Right ventricle myocardium superior (tissue), 1 donor: ENCODE results near the gene TMEM72. TPM values are rescaled to one million over a fixed set of nuclear protein-coding genes. Genes with fewer than 3 reads are reported as not detected.
A peak's percentile ranks its signal among the peaks of the same experiment; 100 is the strongest.

Source experiments
- ATAC-seq: fragments of 200-7000 bp; cut with Tn5 transposase; one replicate; pipeline ENCODE4 v1.9.1; 2020; ENCODE audit warnings: mild to moderate bottlenecking; ENCODE audit not compliant: poor library complexity
- DNase-seq: peaks from one replicate; pipeline ENCODE4 v3.0.0-alpha.2; 2020
- intact Hi-C: fragments of 100-400 bp; cut with DNase I; formaldehyde crosslinking; loops from one replicate; pipeline ENCODE4 v1.11.2; 2022
- total RNA-seq: library from RNA; stranded (reverse); fragmentation: NEBNext Ultra II Directional; extraction: Animal tissue kit (Norgen Biotek cat#: 25700); gene quantifications from one replicate; pipeline ENCODE4 v1.2.1, GENCODE V29; 2021
- donor health status: DM: no; HTN: yes; CAD: no; lungs with severe emphysema.

The TMEM72 gene
- total RNA-seq, 1 donor from 2014 or later = not detected

DNA sequence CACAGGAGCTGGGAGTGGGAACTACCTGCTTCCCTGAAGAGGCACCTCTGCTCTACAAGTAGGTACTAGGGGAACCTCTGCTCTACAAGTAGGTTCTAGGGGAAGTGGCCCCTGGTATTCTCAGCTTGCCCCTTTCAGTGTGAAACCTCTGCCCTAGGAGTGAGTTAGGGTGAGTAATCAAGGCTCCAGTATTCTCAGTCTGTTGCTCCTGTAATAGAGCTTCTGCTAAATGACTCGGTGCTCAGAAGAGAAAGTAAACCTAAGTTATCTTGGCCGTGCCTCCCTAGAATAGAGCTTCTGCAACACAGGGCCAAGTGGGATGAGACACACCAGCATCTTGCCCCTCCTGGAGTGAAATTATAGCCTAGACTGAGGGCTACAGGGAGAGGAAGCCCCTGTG is 35.1 kb downstream of the TMEM72 start:
- DNase-seq (no peak), ATAC-seq (no peak)

DNA sequence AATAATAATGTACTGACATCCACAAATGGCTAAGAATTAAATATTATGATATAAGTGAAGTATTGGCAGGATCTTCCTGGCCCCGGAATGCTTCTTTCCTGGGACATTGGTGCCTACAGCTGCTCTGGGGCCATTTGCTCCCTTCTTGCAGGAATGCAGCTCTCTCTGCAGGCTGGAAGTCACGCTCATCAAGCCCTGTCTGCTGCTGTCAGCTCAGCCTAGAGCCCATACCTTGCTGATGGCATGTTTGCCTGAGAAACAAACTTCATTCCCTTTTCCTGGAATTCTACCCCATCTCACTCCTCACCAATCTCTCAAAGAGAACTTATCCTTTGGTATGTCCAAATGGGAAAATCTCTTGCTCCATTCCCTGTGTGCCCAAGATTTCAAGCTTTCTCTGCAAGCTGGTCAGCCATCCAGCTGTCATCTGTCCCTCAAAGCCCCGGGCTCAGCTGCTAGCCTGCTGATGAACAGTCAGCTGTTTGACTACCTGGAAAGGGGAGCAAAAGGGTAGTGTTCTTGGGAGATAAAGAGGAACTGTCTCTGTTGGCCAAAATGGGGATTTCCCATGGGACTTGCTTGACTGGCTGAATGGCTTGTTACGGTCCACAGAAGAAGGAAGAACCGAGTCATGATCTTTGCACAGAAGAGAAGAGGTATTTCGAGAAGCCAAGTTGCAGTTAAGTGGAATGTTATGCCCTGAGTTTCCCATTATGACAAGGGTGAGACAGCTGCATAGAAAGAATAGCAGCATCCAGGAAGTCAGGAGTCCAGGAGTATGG is 36.4 kb downstream of the TMEM72 start:
- DNase-seq = no peak
- no peak for ATAC-seq
- intact Hi-C loops = no loop called here

More for the DNA sequence above, 35.1 kb downstream of the TMEM72 start:
- intact Hi-C loops = no loop called here

DNA sequence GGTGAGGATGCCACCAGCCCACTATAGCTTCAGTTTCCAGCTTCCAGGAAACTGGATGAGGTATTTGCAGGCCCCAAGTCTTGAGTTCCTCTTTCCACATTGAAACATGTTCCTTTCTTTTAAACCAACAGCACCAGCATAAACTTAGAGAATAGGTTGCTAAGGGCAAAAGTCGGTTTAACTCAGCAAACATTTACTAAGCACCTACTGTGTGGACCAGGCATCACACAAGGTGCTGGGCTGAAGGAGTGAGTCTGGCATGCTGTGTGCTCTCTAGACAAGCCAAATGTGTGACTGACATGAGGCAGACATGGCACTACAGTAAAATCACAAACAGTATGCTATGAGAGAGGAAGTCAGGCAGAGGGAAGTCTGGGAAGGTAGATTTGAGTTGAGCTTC is 37.5 kb downstream of the TMEM72 start:
- intact Hi-C loops = no loop called here
- DNase-seq (no peak), ATAC-seq (peak; percentile 83)

DNA sequence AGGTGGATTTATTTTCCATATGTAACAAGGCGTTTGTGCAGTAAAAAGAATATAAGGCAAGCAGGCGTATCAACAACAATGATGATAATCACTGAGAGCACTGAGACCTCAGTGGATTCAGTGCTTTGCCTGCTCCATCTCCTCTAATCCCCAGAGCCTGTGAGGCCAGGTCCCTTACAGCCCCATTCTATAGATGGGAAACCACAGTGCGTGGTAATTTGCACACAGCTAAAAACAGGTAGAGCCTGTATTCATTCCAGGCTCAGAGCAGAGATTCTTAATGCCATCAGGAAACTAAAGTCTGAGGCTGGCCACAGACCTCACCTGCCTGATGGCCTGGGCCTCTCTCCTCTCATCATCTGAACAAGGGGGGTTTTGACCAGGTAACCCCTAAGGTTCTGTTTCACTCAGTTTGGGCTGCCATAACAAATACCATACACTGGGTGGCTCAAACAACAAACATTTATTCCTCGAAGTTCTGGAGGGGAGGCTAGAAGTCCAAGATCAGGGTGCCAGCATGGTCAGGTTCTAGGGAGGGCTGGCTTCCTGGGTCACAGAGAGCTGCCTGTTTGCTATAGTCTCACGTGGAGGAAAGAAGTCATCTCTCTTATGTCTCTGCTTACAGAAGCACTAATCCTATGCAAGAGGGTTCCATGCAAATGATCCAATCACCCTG is 38.1 kb downstream of the TMEM72 start:
- intact Hi-C loops = no loop called here
- ATAC-seq (peak; percentile 27), DNase-seq (no peak)

DNA sequence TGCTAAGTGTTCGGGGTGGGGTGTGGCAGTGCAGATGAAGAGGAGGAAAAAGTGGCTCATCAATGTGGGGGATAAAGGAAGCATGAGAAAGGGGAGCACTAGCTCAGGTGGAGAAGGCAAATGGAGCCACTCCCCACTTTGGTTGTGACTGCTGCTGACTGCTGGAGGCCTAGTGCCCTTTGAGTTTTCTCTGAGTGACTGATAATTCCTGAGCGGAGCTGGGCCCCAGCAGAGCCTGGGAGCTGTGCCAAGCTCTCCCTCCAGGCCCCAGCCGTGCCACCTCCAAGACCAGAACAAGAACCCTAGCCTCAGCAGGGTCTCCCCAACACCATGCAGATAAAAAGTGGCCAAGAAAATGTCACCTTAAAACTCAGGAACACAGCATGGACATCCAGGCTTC is 38.8 kb downstream of the TMEM72 start:
- DNase-seq = no peak
- intact Hi-C loops = no loop called here
- peak; percentile 3 for ATAC-seq

DNA sequence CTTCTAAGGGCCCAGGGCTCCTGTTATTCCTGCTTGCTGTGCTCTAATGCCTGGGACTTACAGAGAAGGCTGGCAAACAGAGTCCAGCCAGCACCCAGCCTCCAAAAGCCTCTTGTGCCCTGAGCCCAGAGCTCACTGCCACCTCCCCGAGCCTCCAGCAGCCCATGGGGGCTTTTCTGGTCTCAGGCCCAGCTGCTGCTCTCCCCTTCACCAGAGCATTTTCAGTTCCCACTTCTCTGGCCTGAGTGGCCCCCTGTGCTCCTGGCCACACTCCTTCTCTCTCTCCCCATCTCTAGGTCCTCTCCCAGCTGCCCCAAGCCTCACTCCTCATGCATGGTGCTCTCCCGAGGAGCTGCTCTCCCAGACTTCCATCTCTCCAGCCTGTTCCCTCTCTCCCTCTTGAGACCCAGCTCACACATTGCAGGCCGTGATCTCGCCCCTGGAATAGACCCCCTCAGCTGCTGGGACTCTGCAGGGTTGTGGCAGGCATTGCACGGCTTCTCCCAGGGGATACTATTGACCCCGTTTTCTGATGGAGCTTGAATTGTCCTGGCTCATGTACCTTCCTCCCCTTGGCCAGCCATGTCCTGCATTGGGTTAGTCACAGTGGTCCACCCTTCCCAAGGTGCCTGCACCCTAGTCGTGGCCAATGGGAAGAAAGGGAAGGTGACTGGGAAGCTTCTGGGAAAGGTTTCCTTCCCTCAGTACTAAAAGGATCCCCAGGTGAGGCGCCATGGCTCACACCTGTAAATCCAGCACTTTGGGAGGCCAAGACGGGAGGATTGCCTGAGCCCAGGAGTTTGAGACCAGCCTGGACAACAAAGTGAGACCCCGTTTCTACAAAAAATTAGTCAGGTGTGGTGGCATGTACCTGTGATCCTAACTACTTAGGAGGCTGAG is 39.4 kb downstream of the TMEM72 start:
- intact Hi-C loops = no loop called here
- no peak for DNase-seq
- ATAC-seq = peak; percentile 11

DNA sequence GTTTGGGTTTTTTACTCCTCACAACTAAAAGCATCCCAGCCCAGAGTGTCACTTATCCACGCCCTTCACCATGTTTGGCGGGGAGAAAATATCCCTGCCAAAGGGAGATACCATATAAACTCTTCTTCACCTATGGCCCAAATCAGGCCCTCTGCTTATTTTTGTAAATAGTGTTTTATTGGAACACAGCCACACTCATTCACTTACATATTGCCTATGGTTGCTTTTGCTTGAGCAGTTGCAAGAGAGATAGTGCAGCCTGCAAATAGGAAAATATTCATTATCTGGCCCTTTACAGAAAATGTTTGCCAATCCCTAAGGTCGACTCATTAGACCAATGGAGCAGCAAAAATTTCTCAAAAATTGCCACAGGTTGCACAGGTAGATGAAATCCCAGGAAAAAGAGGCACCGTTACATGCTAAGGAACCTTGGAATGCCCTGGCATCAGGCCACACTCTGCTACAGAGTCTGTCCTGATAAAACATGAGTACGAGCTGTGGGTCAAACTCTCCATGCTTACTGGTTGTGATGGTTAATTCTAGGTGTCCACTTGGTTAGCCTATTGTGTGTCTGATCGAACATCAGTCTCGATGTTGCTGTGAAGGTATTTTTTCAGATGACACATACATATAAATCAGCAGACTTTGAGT is 40.6 kb downstream of the TMEM72 start:
- DNase-seq (no peak), ATAC-seq (no peak)
- intact Hi-C loops = no loop called here

DNA sequence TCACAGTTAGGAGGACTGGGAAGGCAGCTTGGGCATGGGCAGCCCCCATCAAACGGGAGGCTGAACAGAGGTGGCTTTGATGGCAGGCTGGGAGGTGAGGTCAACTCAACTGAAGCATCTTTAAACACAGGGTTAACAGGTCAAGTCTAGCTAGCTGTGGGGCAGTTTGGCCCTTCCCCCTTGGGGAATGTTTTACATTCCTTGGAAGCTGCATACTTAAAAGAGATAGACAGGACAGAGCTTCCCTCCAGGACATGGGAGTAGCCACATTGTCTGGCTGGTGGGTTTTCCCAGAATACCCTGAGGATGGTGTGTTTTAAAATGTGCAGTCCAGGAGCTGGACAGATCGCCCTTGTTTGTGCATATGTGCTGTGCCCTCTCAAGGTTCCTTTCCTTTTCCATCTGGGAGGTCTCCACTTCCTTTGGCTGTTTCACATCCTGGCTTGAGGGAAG is 41.7 kb downstream of the TMEM72 start:
- intact Hi-C loops = no loop called here
- DNase-seq (no peak), ATAC-seq (no peak)

DNA sequence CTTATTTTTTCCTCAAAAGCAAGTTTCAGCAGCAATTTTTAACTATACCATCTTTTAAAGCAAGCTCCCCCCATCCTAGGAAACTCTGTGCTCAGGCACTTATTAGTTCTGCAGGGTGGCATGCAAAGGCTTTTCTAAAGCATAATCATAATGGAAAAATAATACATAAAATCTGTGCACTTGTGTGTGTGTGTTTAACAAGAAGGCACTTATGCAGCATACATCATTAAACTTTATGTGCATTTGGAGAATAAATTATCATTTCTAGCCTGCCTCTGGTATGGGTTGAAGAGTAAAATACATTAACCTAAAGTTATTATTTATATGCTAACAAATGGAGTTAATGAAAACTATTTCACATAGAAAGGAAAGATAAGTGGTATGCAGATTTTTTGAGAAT is 42.9 kb downstream of the TMEM72 start:
- no peak for DNase-seq
- ATAC-seq = no peak
- intact Hi-C loops = no loop called here

DNA sequence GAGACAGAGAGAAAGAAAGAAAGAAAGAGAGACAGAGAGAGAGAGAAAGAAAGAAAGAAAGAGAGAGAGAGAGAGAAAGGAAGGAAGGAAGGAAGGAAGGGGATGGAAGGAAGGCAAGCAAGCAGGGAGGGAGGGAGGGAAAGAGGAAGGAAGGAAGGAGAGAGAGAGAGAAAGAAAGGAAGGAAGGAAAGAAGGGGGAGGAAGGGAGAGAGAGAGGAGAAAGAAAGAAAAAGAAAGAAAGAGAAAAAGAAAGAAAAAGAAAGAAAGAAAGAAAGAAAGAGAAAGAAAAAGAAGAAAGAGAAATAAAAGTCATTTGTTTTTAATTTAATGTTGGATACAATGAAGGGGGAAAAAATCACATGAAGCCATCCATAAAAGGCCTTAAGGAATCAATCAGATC is 43.8 kb downstream of the TMEM72 start:
- no peak for DNase-seq
- no peak for ATAC-seq
- intact Hi-C loops = no loop called here

DNA sequence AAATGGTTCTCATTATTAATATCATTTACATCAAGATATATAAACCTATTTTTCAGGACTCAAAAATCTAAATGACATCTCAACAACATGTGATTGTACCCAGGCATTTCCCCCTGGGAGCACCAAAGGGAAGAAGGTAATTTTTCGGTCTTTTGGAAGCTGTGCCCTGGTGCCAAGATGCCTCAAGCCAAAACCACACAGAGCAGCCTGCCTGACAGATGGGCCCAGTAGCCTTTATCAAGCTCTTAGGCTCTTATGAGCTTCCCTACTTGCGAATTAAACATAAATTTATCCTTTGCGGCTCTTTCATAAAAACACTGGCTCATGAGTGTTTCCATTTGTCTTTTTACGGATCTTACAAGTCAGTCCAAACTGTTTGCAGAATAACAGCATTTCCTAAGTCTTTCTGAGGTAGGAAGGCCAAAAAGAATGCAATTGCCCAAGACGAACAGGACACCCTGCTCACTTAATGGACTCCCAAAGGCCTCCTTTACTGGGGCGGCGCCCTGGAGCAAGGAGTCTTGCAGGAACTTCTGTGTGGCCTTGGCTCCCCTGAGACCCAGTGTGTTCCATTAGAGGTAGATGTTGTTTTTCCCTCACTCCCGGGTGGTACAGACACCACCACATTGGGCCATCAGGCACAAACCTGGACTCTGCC is 44.4 kb downstream of the TMEM72 start:
- DNase-seq (peak; percentile 76), ATAC-seq (no peak)
- intact Hi-C loops = no loop called here

DNA sequence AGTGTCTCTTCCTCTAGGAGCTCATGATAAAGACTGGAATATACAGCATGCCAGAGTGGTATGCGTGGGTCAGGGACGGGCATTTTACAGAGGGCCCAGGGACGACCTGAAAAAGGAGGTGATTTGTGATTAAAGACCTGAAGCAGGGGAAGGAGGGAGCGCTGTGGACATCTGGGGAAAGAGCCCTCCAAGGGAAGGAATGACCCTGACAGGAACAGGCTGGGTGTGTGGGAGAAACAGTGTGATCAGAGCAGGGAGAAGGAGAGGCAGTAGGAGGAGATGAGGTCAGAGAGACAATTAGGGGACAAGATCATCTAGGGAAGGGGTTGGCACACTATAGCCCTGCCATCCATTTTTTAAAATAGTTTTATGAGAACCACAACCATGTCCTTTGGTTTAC is 45.1 kb downstream of the TMEM72 start:
- intact Hi-C loops = no loop called here
- DNase-seq = no peak
- ATAC-seq = no peak

DNA sequence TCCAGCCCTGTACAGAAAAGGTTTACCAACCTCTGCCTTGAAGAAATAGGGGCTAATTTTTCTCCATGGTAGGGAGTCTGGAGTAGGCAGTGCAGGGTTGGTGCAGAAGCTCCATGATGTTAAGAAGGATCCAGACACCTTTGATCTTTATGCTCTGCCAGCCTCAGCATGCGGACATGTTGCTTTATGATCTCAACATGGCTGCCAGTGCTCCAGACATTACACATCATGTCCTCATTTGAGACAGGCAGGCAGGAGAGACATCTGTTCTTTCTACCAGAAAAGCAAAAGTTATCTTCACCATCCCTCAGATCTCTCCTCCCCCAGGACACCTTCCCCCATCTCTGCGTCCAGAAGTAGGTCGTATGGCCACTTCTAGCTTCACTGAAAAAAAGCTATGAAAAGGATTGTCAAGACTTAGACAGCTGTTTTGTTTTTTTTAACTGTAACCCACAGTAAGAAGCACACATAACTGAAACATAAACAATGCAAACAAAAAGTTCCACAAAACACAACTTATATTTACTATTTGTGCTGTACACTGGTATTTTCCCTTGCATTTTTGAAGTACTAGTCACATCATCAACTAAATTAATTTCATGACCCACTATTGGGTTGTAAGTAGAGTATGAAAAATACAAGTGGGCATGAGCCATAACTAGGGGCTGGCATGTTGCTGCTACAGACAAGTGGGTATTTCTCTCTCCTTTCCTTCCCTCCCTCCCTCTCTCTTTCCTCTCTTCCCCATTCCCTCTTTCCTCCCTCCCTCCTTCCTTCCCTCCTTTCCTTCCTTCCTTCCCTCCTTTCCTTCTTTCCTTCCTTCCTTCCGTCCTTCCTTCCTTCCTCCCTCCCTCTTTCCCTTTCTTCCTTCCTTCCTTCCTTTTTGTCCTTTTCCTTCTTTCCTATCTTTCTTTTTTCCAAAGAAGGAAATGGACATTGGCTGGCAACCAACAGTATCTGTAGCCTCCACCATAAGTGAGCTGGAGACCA is 45.9 kb downstream of the TMEM72 start:
- intact Hi-C loops = no loop called here
- ATAC-seq = no peak
- no peak for DNase-seq

DNA sequence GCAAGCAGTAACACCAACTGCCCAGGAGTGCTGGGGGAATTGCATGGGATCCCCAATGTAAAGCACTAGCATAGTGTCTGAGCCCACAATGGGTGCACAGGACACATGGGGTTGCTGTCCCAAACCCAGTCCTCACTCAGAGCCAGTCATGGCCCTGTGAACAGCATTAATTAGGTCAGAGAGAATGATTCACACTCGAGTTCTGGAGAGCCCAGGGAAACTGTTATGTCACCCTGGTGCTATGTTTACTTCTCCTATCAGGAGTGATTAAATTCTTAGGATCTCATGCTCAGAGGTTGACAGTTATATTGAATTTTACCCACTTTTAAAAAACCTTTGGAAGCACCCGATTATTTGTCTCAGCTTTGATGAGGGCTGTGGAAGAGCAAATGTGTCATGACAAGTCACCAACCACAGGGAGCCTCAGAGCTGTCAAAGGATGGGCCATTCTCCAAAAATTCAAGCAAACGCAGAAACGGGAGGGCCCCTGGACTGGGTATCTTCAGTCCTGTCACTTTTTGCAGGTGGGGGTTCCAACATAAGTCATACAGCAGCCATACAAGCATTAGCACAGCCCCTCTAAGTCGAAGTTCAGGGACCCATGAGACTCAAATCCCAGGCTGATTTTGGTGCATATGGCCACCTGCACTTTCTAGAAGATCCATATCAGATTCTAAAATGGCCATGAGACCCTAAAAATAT is 47.2 kb downstream of the TMEM72 start:
- intact Hi-C loops = no loop called here

DNA sequence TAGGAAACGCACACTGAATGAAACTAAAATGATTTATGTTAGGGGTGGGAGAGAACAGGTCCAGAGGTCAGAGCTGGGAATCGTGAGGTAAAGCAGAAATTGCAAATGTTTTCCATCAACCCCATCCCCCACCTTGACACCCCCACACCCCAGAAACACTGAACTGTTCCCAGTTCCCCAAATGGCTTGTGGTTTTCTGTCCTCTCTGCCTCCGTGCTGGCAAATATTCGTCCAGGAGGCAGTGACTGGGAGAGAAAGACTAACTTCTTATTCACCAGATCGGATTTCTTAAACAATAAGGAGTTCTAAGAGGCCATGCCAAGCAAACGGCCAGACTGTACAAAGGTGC is 47.7 kb downstream of the TMEM72 start:
- intact Hi-C loops = no loop called here
- ATAC-seq (peak; percentile 0), DNase-seq (no peak)

More for the DNA sequence above, 47.2 kb downstream of the TMEM72 start:
- ATAC-seq (peak; percentile 57), DNase-seq (no peak)

DNA sequence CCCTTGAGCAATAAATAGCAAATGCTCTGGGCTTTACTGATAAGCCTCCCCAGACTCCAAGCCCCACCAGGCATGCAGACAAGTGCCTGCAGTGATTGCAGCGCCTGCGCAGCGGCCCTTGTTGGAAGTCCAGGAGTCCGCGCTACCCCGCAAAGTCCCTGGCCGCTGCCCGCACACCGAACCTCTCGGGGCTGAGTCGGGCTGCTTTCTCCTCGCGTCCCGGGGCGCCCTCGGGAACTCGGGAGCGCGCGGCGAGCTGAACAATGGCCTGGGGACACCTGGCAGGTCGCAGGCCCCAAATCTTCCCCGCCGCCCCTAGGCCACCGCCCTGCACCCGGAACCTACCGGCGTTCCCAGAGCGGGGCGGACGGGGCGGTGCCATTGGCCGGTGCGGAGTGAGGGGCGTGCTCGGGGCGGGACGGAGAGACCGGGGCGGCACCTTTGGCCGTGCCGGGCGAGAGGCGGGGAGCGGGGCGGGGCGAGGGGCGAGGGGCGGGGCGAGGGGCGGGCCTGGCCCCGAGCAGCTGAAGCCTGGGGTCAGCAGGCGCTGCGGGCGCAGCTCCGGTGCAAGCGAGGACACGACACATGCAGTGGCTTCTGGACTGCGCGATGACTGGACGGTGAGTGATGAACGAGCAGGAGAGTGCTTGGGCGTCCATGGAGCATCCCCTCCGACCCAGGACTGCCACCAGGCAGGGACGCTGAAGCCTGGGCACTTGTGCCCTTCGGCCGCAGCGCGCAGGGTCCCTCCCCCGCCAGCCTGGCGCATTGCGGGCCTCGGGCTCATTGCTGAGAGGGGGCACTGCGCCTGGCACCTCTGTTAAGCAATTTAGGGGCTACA is 48.3 kb downstream of the TMEM72 start, which contains the start of gene RASSF4:
TSS of gene RASSF4 (plus strand) at position 556 of the 841 bp plus-strand sequence. CDS start 10,401 bp downstream, outside the sequence.
- DNase-seq (peak; percentile 97), ATAC-seq (peak; percentile 88)
- intact Hi-C loops = no loop called here
